Stimulated activated naive CD8-positive, alpha-beta T cell treated with anti-CD3 and anti-CD28 coated beads, Interleukin-15, amount 100 ng/mL, for 72 hours (primary cell): ENCODE measurements around the gene RPS26.
"Not testable (repeated sequence)": the region's sequence is repeated elsewhere in the genome, so short reads cannot be mapped to it uniquely, and the experiment has no call there.

Experiments used
- ATAC-seq: fragments of 150-1000 bp; cut with Tn5 transposase; 2 replicates; pipeline ENCODE4 v1.10.0; 2021; ENCODE audit warnings: mild to moderate bottlenecking, moderate library complexity
- DNase-seq, 2 donors: peaks; one replicate each; pipeline ENCODE4 v3.0.0; 2021 to 2022
- H3K27ac Mint-ChIP-seq, 2 donors: one replicate each; pipeline ENCODE4 v1.8.0; 2022; ENCODE audit warnings: mild to moderate bottlenecking in 2 of 2, mixed read lengths in 2 of 2, moderate library complexity in 2 of 2
- H3K27me3 Mint-ChIP-seq: one replicate; pipeline ENCODE4 v1.8.0; 2022; ENCODE audit warnings: mixed read lengths
- H3K4me1 Mint-ChIP-seq: one replicate; pipeline ENCODE4 v1.8.0; 2022; ENCODE audit warnings: mild to moderate bottlenecking, mixed read lengths
- H3K4me3 Mint-ChIP-seq, 2 donors: one replicate each; pipeline ENCODE4 v1.8.0; 2022; ENCODE audit warnings: mild to moderate bottlenecking in 2 of 2, mixed read lengths in 2 of 2, moderate library complexity in 1 of 2
- H3K9me3 Mint-ChIP-seq, 2 donors: one replicate each; pipeline ENCODE4 v1.8.0; 2022; ENCODE audit warnings: mixed read lengths in 2 of 2

RPS26 gene

DNA sequence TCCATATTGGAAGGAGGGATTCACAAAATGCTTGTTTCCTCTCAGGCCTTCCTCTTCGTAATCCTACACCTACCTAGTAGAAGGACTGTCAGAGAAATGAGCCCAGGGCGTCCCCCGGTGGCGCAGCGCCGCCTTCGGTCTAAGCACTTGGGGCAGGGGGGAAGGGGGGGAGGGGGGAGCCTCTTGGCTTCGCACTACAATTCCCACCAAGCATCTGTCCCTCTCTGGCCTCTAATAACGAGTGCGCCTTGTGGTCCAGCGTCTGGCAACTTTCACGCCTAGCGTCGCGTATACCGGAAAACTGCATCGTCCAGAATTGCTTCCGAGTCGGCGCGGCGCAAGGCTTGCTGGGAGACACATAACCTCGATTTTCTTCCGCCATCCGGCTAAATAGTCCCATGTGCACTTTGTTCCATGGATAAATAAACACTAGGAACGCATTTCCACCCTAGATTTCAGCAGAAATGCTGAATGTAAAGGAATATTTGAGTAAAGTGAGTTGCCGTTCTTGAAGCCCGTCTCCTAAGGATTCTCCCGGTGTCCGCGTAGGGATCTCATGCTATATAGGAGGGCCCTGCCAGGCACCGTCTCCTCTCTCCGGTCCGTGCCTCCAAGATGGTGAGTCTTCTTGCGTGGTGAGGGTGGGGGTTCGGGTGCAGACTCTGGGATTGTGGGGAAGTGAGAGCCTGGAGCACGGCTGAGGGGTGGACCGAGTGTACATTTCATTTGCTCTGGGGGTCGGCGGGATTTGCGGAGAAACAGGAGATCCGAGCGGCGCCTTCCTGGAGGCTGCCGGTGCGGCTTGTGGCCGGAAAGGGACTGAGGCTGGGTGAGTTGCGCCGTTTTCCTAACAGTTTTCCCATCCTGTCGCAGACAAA lies at the start of gene RPS26:
TSS of gene RPS26 (plus strand) at position 367 of the 878 bp plus-strand sequence. CDS start at position 616, 249 bp downstream.
- H3K27me3 Mint-ChIP-seq, result no peaks in the 10 kb centered on the region
- ATAC-seq, result peak; percentile 94
- H3K4me1 Mint-ChIP-seq, result peaks cover 81% of the 10 kb centered on the region
- peak; percentile 92 to 96 for DNase-seq
- peak within 1 kb of the TSS; percentile 93 to 100 for H3K4me3 Mint-ChIP-seq
- H3K9me3 Mint-ChIP-seq, result no peaks in the 10 kb centered on the region
- H3K27ac Mint-ChIP-seq, result peak within 1 kb of the TSS; percentile 98 to 99

DNA sequence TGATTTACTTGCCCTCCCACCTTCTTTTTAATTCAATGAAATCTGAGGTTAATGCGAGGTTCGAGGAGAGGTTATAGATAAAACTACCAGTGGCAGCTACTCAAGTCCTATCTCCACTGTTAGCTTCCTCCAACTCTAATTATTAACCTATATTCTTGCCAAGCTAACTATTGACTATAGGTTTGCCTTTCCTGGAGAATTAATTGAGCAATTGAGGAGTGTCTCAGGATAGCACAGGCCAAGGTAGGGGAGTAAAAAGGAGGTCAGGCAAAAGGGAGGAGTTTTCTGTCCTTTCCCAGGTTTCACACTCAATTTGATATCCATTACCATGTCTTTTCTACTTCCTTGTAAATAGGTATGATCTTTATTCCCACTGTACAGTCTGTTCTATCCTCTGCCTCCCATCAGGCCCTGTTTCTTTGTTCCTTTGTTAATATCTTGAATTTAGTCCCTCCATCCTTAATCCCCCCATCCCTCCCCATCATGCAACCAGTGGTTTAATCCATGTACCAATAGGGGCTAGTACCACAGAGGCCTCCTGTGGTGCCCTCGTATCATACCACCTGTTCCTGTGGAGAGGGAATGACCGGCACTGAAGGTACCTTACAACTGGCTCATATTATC lies 48.4 kb upstream of the RPS26 start:
- ATAC-seq (no peak), DNase-seq (no peak)
- Mint-ChIP-seq H3K27ac (no peak overlapping the region), H3K9me3 (no peaks in the 10 kb centered on the region), H3K4me3 (no peak overlapping the region), H3K4me1 (peaks cover 26% of the 10 kb centered on the region), H3K27me3 (peaks cover 15% of the 10 kb centered on the region)

DNA sequence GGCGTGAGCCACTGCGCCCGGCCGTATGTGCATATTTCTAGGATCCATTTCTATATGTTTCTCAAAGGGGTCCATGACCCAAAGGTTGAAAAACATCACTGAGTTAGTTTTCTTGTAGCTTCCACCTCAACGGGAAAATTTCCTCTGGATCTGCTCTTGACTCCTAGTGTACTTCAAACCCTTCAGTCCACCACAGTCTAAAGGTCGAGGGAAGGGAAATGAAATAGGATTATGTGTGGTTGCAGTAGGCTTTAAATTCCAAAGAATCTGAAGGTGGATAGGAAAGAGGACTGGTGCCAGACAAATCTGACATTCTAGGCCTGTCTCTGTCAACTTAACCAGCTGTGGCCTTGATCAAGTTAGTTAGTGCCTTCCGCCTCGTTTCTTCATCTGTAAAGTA lies 46.4 kb upstream of the RPS26 start:
- H3K4me3 Mint-ChIP-seq, result no peak overlapping the region
- peaks cover 39% of the 10 kb centered on the region for H3K4me1 Mint-ChIP-seq
- ATAC-seq (no peak), DNase-seq (no peak)
- H3K27me3 Mint-ChIP-seq, result peaks cover 15% of the 10 kb centered on the region
- H3K9me3 Mint-ChIP-seq, result no peaks in the 10 kb centered on the region
- H3K27ac Mint-ChIP-seq, result no peak overlapping the region

DNA sequence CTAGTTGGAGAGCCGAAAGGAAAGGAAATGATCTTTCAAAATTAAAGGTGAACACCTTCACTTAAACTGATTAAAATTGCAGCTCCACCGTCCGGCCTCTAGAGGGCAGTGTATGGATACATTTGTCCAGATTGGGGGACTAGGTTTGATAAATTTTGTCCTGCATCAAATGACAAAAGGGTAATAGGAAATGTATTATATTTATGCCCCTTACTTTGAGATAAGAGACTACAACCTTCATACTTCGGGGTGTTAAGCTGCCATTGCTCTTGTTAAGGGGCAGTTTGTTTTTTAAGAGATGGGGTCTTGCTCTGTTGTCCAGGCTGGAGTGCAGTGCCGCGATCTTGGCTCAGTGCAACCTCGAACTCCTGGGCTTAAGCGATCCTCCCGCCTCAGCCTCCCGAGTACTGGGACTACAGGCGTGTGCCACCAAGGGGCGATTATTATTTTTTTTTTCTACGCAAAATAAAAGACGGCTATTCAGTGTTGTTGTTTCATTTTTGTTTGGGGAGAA lies 45.5 kb upstream of the RPS26 start:
- Mint-ChIP-seq H3K27me3 (peaks cover 15% of the 10 kb centered on the region), H3K4me1 (peaks cover 39% of the 10 kb centered on the region), H3K4me3 (peak overlapping the region; percentile 91 to 94), H3K27ac (peak overlapping the region in 1 of 2 donors; percentile 27), H3K9me3 (no peaks in the 10 kb centered on the region)
- DNase-seq (peak; percentile 55 to 66), ATAC-seq (peak; percentile 62)

DNA sequence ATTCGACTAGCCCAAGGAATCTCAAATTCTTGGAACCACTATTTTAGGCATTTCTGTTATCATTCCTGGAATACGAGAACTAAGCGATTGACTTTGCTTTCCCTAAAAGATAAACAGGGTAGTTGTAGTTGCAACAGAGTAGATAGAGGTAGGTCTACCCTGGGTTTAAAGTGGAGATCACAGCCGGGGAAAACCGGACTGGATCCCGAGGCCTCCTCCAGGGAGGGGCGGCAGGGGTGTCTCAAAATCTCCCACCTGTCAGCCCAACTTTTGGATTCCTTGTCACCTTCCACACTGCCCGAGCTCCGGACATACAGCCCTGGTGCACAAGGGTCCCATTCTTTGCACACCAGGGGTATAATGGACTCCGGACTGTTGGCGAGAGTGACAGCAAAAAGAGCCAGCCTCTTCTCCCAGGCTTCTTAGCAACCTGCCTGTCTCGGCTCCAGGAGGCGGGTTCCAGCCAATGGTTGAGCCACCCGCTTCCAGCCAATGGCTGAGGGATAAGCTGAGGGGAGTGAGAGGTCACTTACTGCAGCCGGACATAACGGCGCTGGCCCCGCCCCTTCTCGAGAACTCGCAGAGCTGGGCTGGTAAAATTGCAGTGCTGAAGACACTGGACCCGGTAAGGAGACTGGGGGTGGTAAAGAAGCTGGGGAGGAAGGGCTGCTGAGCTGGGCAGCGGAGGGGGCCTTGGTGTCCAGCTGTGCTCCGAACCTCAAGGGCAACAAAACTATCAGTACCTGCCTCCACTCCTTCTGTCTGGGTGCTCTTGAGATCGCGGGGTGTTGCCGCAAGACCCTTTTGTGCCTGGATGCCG lies 44.8 kb upstream of the RPS26 start, which contains the start of gene SUOX:
TSS of gene SUOX (plus strand) at position 562 of the 820 bp plus-strand sequence. CDS start 4,946 bp downstream, outside the sequence.
- H3K9me3 Mint-ChIP-seq, result no peaks in the 10 kb centered on the region

DNA sequence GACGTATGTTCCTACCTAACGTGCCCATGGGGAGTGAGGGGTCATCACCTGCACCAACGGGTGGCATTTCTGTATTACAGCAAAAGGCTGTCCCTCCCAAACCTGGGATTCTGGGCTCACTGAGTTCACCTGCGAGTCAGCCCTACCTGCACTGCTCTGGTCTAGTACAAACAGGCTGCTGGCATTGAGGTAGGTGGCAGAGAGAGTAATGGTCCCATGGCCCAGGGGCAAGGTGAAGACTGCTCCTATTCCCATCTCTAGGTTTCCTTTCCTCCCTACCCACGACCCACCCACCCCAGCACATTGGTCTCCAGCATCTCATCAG lies 44.2 kb upstream of the RPS26 start:
- peak overlapping the region; percentile 91 to 94 for H3K4me3 Mint-ChIP-seq
- ATAC-seq, result peak; percentile 40
- no peaks in the 10 kb centered on the region for H3K9me3 Mint-ChIP-seq
- DNase-seq, result no peak
- peaks cover 39% of the 10 kb centered on the region for H3K4me1 Mint-ChIP-seq
- peak overlapping the region in 1 of 2 donors; percentile 50 for H3K27ac Mint-ChIP-seq
- peaks cover 15% of the 10 kb centered on the region for H3K27me3 Mint-ChIP-seq

More for the DNA sequence above, 44.8 kb upstream of the RPS26 start, which contains the start of gene SUOX:
- Mint-ChIP-seq H3K4me1 (peaks cover 39% of the 10 kb centered on the region), H3K27ac (peak within 1 kb of the TSS in 1 of 2 donors; percentile 50), H3K27me3 (peaks cover 15% of the 10 kb centered on the region), H3K4me3 (peak within 1 kb of the TSS; percentile 91 to 94)
- DNase-seq, result peak; percentile 41 to 69
- peak; percentile 90 for ATAC-seq

DNA sequence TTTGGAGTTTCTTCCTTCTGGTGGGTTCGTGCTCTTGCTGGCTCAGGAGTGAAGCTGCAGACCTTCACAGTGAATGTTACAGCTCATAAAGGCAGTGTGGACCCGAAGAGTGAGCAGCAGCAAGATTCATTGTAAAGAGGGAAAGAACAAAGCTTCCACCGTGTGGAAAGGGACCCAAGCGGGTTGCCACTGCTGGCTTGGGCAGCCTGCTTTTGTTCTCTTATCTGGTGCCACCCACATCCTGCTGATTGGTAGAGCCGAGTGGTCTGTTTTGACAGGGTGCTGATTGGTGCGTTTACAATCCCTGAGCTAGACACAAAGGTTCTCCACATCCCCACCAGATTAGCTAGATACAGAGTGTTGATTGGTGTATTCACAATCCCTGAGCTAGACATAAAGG lies 42.2 kb upstream of the RPS26 start:
- not testable (repeated sequence) for DNase-seq, H3K9me3 Mint-ChIP-seq, H3K27ac Mint-ChIP-seq, H3K4me3 Mint-ChIP-seq, ATAC-seq
- Mint-ChIP-seq H3K4me1 (peaks cover 45% of the 10 kb centered on the region), H3K27me3 (peaks cover 15% of the 10 kb centered on the region)

DNA sequence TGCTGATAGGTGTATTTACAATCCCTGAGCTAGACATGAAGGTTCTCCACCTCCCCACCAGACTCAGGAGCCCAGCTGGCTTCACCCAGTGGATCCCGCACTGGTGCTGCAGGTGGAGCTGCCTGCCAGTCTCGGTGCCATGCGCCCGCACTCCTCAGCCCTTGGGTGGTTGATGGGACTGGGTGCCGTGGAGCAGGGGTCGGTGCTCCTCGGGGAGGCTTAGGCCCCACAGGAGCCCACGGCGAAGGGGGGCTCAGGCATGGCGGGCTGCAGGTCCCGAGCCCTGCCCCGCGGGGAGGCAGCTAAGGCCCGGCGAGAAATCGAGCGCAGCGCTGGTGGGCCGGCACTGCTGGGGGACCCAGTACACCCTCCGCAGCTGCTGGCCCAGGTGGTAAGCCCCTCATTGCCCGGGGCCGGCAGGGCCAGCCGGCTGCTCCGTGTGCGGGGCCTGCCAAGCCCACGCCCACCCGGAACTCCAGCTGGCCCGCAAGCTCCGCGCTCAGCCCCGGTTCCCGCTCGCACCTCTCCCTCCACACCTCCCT lies 41.6 kb upstream of the RPS26 start:
- Mint-ChIP-seq H3K4me1 (peaks cover 46% of the 10 kb centered on the region), H3K27me3 (peaks cover 15% of the 10 kb centered on the region)
- not testable (repeated sequence) for H3K9me3 Mint-ChIP-seq, H3K4me3 Mint-ChIP-seq, DNase-seq, H3K27ac Mint-ChIP-seq, ATAC-seq

DNA sequence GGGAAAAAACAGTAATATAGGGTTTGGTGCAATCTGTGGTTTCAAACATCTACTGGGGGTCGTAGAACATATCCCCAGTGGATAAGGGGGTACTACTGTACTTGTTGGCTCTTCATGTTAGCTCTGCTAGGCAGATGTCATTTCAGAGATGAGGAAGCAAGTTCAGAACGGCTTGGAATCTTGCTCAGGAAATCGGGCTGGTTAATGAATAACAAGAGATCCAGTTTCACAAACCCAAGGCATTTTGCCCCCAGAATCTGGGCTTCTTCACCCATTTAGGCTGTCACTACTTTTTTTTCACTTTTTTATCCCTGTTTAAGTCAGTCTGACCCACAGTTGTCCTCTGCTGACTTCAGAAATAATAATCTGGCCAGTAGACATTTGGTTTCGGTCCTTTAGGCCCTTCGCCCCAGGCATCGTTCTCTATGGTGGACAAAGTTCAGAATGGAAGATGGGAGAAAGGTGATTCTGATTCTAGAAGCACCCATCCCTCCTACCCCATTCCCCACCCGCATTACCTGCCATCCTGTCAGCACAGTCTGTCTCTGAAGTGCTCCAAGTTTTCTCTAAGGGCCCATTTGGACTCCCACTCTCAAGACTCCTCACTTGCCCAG lies 40.1 kb upstream of the RPS26 start:
- Mint-ChIP-seq H3K4me1 (peaks cover 38% of the 10 kb centered on the region), H3K27ac (no peak overlapping the region), H3K9me3 (no peaks in the 10 kb centered on the region), H3K27me3 (peaks cover 15% of the 10 kb centered on the region), H3K4me3 (no peak overlapping the region)
- ATAC-seq, result no peak
- no peak for DNase-seq

DNA sequence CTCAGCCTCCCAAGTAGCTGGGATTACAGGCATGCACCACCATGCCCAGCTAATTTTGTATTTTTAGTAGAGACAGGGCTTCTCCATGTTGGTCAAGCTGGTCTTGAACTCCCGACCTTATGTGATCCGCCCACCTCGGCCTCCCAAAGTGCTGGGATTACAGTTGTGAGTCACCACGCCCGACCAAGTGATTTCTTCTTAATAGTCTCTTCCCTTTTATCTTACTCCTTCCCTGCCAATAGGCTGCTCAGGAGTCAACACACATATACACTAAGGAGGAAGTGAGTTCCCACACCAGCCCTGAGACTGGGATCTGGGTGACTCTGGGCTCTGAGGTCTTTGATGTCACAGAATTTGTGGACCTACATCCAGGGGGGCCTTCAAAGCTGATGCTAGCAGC lies 38.3 kb upstream of the RPS26 start:
- H3K4me3 Mint-ChIP-seq, H3K27ac Mint-ChIP-seq, H3K27me3 Mint-ChIP-seq, DNase-seq, H3K9me3 Mint-ChIP-seq, ATAC-seq: not testable (repeated sequence)
- H3K4me1 Mint-ChIP-seq, result peaks cover 34% of the 10 kb centered on the region

DNA sequence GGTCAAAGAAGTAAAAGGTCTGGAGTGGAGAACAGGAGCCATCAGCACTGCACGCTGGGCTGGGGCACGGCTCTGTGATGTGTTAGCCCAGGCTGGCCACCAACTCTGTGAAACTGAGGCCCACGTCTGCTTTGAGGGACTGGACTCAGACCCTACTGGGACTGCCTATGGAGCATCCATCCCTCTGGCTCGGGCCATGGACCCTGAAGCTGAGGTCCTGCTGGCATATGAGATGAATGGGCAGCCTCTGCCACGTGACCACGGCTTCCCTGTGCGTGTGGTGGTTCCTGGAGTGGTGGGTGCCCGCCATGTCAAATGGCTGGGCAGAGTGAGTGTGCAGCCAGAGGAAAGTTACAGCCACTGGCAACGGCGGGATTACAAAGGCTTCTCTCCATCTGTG lies 37.5 kb upstream of the RPS26 start:
- DNase-seq, result no peak
- no peaks in the 10 kb centered on the region for H3K27me3 Mint-ChIP-seq
- no peak for ATAC-seq
- H3K4me1 Mint-ChIP-seq, result peaks cover 37% of the 10 kb centered on the region
- peak overlapping the region in 1 of 2 donors; percentile 7 for H3K27ac Mint-ChIP-seq
- no peak overlapping the region for H3K4me3 Mint-ChIP-seq
- no peaks in the 10 kb centered on the region for H3K9me3 Mint-ChIP-seq

DNA sequence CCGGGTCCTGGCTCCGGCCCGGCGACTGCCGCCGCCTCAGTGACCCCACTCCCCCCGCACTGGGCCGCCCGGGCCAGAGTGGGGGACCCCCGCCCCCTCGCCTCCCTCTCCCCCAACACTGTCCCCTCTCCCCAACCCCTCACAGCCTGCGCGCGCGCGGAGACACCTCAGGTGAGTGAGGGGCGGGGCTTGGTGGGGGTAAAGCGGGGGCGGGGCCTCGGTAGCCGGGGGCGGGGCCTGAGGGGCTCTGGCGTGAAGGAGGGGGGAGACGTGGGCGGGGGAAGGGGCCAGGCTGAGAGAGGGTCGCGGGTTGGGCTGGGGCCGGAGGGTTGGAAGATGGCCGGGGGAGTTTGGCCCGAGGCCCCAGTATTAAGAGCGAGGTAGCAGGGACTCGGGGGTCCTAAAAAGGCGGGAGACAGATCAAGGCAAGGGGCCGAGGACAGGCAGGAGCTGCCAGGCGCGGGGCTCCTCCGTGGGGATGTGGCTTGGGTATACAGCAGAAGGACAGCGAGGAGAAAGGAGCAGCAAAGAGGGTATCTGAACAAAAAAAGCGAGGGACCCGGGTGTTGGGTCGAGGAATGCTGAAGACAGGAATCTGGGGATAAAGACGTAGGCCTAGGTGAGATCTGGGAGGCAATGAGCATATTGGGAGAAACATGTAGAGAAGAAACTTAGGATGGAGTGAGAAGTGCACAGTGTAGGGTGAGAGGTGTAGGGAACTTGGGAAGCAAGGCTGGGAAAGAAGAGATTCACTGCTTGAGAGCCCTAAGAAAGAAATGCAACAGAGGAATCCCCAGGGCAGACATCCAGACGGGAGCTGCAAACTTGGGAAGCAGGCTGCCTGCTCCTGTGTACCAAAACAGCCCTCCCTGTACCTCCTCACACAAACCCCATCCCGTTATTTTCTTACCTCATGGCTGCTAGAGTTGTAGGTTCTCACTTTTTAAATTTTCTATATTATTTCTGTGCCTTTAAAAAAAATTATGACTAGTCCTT lies 33.9 kb upstream of the RPS26 start:
- no peaks in the 10 kb centered on the region for H3K9me3 Mint-ChIP-seq
- peak overlapping the region; percentile 83 to 84 for H3K27ac Mint-ChIP-seq
- DNase-seq (peak; percentile 62 to 63), ATAC-seq (peak; percentile 81)
- peaks cover 57% of the 10 kb centered on the region for H3K4me1 Mint-ChIP-seq
- H3K27me3 Mint-ChIP-seq, result no peaks in the 10 kb centered on the region
- H3K4me3 Mint-ChIP-seq, result peak overlapping the region; percentile 84 to 98

DNA sequence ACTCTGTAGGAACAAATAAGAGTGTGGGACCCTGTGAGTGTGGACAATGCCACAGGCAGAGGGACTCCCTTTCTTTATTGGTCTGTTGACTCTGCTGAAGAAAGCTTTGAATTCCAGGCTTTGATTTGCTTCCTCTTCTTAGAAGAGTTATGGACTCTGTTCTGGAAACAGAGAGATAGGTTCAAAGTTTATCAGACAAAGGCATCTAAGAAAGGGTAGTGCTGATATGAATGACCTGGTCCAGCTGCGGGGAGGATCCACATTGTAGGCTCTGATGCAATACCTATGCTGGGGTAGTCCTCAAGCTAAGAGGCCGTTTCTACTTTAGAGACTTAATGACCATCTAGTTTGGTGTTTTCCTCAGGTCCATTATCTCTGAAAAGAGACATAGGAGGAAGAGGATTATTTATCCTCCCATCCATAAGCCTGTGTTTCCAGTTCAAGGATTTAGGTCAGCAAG lies 31.6 kb upstream of the RPS26 start:
- no peak for DNase-seq
- Mint-ChIP-seq H3K4me3 (peak overlapping the region in 1 of 2 donors; percentile 11), H3K27me3 (no peaks in the 10 kb centered on the region), H3K4me1 (peaks cover 51% of the 10 kb centered on the region), H3K9me3 (no peaks in the 10 kb centered on the region), H3K27ac (no peak overlapping the region)
- ATAC-seq, result no peak
